Lung (tissue), 12 donors: ENCODE measurements around the gene EXOC4. TPM values are rescaled to one million over a fixed set of nuclear protein-coding genes. Genes with fewer than 3 reads are reported as not detected.

Experiments used
- ATAC-seq: fragments of 200-7000 bp; cut with Tn5 transposase; one replicate; pipeline ENCODE4 v1.9.1; 2020; ENCODE audit warnings: moderate number of reproducible peaks; ENCODE audit not compliant: insufficient read depth, low FRiP score
- DNase-seq, 3 donors: peaks; one replicate each; pipeline ENCODE4 v3.0.0-alpha.2; 2013 to 2017
- H3K27ac ChIP-seq, 2 donors: one replicate each; pipeline ENCODE4 v1.5.1; 2013; ENCODE audit warnings: mild to moderate bottlenecking in 2 of 2, moderate library complexity in 2 of 2, control low read depth in 1 of 2, inconsistent platforms in 1 of 2, low read depth in 1 of 2, low read length in 1 of 2
- H3K27me3 ChIP-seq, 3 donors: one replicate each; pipeline ENCODE4 v1.5.1; 2013; ENCODE audit warnings: low read length in 2 of 3; ENCODE audit not compliant: control insufficient read depth in 3 of 3, insufficient read depth in 3 of 3
- H3K36me3 ChIP-seq, 4 donors: one replicate each; pipeline ENCODE4 v1.5.1; 2013; ENCODE audit warnings: low read length in 4 of 4, mild to moderate bottlenecking in 1 of 4, moderate library complexity in 1 of 4; ENCODE audit not compliant: control insufficient read depth in 4 of 4, insufficient read depth in 4 of 4
- H3K4me1 ChIP-seq, 5 donors: one replicate each; pipeline ENCODE4 v1.5.1; 2013; ENCODE audit warnings: low read length in 5 of 5, mild to moderate bottlenecking in 2 of 5, moderate library complexity in 1 of 5; ENCODE audit not compliant: control insufficient read depth in 5 of 5, insufficient read depth in 5 of 5
- H3K4me3 ChIP-seq: one replicate; pipeline ENCODE4 v1.5.1; 2013; ENCODE audit warnings: mild to moderate bottlenecking, control low read depth, moderate library complexity
- H3K9ac ChIP-seq, 2 donors: one replicate each; pipeline ENCODE4 v1.5.1; 2013; ENCODE audit warnings: low read length in 2 of 2, control low read depth in 1 of 2; ENCODE audit not compliant: insufficient read depth in 1 of 2
- H3K9me3 ChIP-seq, 4 donors: one replicate each; pipeline ENCODE4 v1.5.1; 2013; ENCODE audit warnings: low read length in 3 of 4, mild to moderate bottlenecking in 1 of 4, moderate library complexity in 1 of 4; ENCODE audit not compliant: control insufficient read depth in 4 of 4, insufficient read depth in 3 of 4
- CTCF ChIP-seq: IDR thresholded peaks from 2 replicates; pipeline ENCODE4 v1.5.1; 2012; ENCODE audit warnings: mild to moderate bottlenecking; ENCODE audit errors: control extremely low read depth, extremely low read depth
- WGBS, 2 donors: extraction: QIAGEN DNeasy Blood & Tissue Kit; methylation state at CpG; one replicate each; pipeline ENCODE4 v1.1.7; 2013; 5-methylcytosine and 5-hydroxymethylcytosine counted together
- polyA plus RNA-seq, 2 donors: library from polyadenylated mRNA; stranded (reverse); fragments of 200-250 nt; gene quantifications; one replicate each; pipeline ENCODE4 v1.2.1, GENCODE V29; 2013
- total RNA-seq, 2 donors: library from RNA; depleted of rRNA in 1 of 2; stranded (reverse); fragments of >200 nt in 1 of 2; gene quantifications; one replicate each; pipeline ENCODE4 v1.2.1, GENCODE V29; 2014 to 2021
- donor health status: control.
- donor health status: control.
- donor health status: Bipolar disorder and iron deficiency.
- donor health status: healthy.
- donor health status: DM: yes; HTN: yes; CAD: no.

The EXOC4 gene
- total and polyA plus RNA-seq, 4 donors: 10.3 to 232 (median 47.4) TPM

GRCh38 chr7:134067164-134067563 lies 814.3 kb downstream of the EXOC4 start:
- H3K4me1 ChIP-seq: peaks cover 0 to under 1% (median 0%) of the 10 kb centered on the region in 5 donors
- H3K4me3 ChIP-seq: no peak overlapping the region
- H3K27me3 ChIP-seq: no peaks in the 10 kb centered on the region
- no peak overlapping the region for H3K27ac ChIP-seq
- ATAC-seq: no peak
- TF ChIP-seq CTCF: no peak
- WGBS, 2 donors: 48 to 73% methylated on average over 4 of the region's 4 CpGs
- H3K36me3 ChIP-seq: peaks cover 0 to 7% (median 3%) of the 10 kb centered on the region in 4 donors
- H3K9ac ChIP-seq: no peak overlapping the region
- no peaks in the 10 kb centered on the region for H3K9me3 ChIP-seq
- no peak for DNase-seq

- TF ChIP-seq CTCF: no peak
- H3K9me3 ChIP-seq: no peaks in the 10 kb centered on the region
- 94 to 95% methylated on average over 6 of the region's 6 CpGs for WGBS, 2 donors
- no peak overlapping the region for H3K9ac ChIP-seq
- ATAC-seq: no peak
- no peaks in the 10 kb centered on the region for H3K27me3 ChIP-seq
- no peak overlapping the region for H3K4me3 ChIP-seq
- H3K36me3 ChIP-seq: peaks cover 0 to 7% (median 3%) of the 10 kb centered on the region in 4 donors
- H3K27ac ChIP-seq: no peak overlapping the region
- no peak for DNase-seq
- no peaks in the 10 kb centered on the region for H3K4me1 ChIP-seq
These were observed 815.8 kb downstream of the EXOC4 start for GRCh38 chr7:134068670-134069069.

- DNase-seq: no peak
- TF ChIP-seq CTCF: no peak
- Histone ChIP-seq H3K4me1 (no peaks in the 10 kb centered on the region), H3K27ac (no peak overlapping the region), H3K27me3 (no peaks in the 10 kb centered on the region), H3K4me3 (no peak overlapping the region), H3K36me3 (peaks cover 0 to 7% (median 3%) of the 10 kb centered on the region in 4 donors), H3K9me3 (no peaks in the 10 kb centered on the region), H3K9ac (no peak overlapping the region)
- ATAC-seq: no peak
- WGBS, 2 donors: 94 to 98% methylated on average over 2 of the region's 2 CpGs
These were observed 816.3 kb downstream of the EXOC4 start for GRCh38 chr7:134069187-134069586.

GRCh38 chr7:134070673-134071072 lies 817.8 kb downstream of the EXOC4 start:
- WGBS, 2 donors: 85 to 90% methylated on average over 3 of the region's 3 CpGs
- peaks cover 0 to 11% (median 3%) of the 10 kb centered on the region in 4 donors for H3K36me3 ChIP-seq
- DNase-seq: no peak

More at GRCh38 chr7:134070673-134071072, 817.8 kb downstream of the EXOC4 start:
- H3K4me3 ChIP-seq: no peak overlapping the region
- no peak overlapping the region for H3K27ac ChIP-seq
- no peak for ATAC-seq
- H3K9ac ChIP-seq: no peak overlapping the region
- TF ChIP-seq CTCF: no peak
- H3K9me3 ChIP-seq: no peaks in the 10 kb centered on the region
- H3K27me3 ChIP-seq: no peaks in the 10 kb centered on the region
- no peaks in the 10 kb centered on the region for H3K4me1 ChIP-seq
